Astrocyte (in vitro differentiated cells and primary cell): ENCODE measurements around the gene AKAP17A. TPM values are rescaled to one million over a fixed set of nuclear protein-coding genes. Genes with fewer than 3 reads are reported as not detected.

Experiments used
- DNase-seq: peaks from one replicate; pipeline ENCODE4 v3.0.0-alpha.2; 2010; ENCODE audit warnings: low read depth
- FAIRE-seq: peaks from 2 replicates; lab custom pipeline; 2011; peaks lifted over from hg19 to GRCh38; lab: Jason Lieb, UNC
- H2AFZ ChIP-seq: 2 replicates; pipeline ENCODE4 v1.6.0; 2012; ENCODE audit warnings: low read depth, low read length, inconsistent platforms
- H3K27ac ChIP-seq: 2 replicates; pipeline ENCODE4 v1.5.1; 2011; ENCODE audit warnings: low read depth, low read length, inconsistent platforms
- H3K27me3 ChIP-seq: 2 replicates; pipeline ENCODE4 v1.6.0; 2011; ENCODE audit warnings: low read length, inconsistent platforms; ENCODE audit not compliant: insufficient read depth
- H3K36me3 ChIP-seq: 2 replicates; pipeline ENCODE4 v1.5.1; 2011; ENCODE audit warnings: low read length, inconsistent platforms; ENCODE audit not compliant: insufficient read depth
- H3K4me1 ChIP-seq: 2 replicates; pipeline ENCODE4 v1.5.1; 2011; ENCODE audit warnings: low read length, inconsistent platforms; ENCODE audit not compliant: insufficient read depth
- H3K4me2 ChIP-seq: 2 replicates; pipeline ENCODE4 v1.6.0; 2012; ENCODE audit warnings: low read length, inconsistent platforms
- H3K4me3 ChIP-seq: 2 replicates; pipeline ENCODE4 v1.5.1; 2011; ENCODE audit warnings: low read depth, mild to moderate bottlenecking, low read length, inconsistent platforms; ENCODE audit not compliant: insufficient read depth
- H3K79me2 ChIP-seq: 2 replicates; pipeline ENCODE4 v1.6.0; 2012; ENCODE audit warnings: mild to moderate bottlenecking, low read length, inconsistent platforms; ENCODE audit not compliant: insufficient read depth
- H3K9ac ChIP-seq: 2 replicates; pipeline ENCODE4 v1.6.0; 2012; ENCODE audit warnings: mild to moderate bottlenecking, low read length, inconsistent platforms
- H3K9me3 ChIP-seq: 2 replicates; pipeline ENCODE4 v1.5.1; 2012; ENCODE audit warnings: low read depth, mild to moderate bottlenecking, low read length, inconsistent platforms; ENCODE audit not compliant: insufficient read depth
- H4K20me1 ChIP-seq: 2 replicates; pipeline ENCODE4 v1.6.0; 2012; ENCODE audit warnings: low read length, inconsistent platforms; ENCODE audit not compliant: insufficient read depth
- H3K27ac Mint-ChIP-seq: one replicate; pipeline ENCODE4 v1.8.0; 2021; ENCODE audit warnings: mild to moderate bottlenecking, mixed read lengths; ENCODE audit not compliant: unreplicated experiment
- H3K27me3 Mint-ChIP-seq: one replicate; pipeline ENCODE4 v1.8.0; 2021; ENCODE audit warnings: low read depth, mixed read lengths; ENCODE audit not compliant: unreplicated experiment
- H3K36me3 Mint-ChIP-seq: one replicate; pipeline ENCODE4 v1.8.0; 2021; ENCODE audit warnings: low read depth, mixed read lengths; ENCODE audit not compliant: unreplicated experiment
- H3K4me1 Mint-ChIP-seq: one replicate; pipeline ENCODE4 v1.8.0; 2021; ENCODE audit warnings: low read depth, mixed read lengths; ENCODE audit not compliant: unreplicated experiment
- H3K4me3 Mint-ChIP-seq: one replicate; pipeline ENCODE4 v1.8.0; 2021; ENCODE audit warnings: mild to moderate bottlenecking, moderate library complexity, mixed read lengths; ENCODE audit not compliant: unreplicated experiment
- H3K9me3 Mint-ChIP-seq: one replicate; pipeline ENCODE4 v1.8.0; 2021; ENCODE audit warnings: mild to moderate bottlenecking, mixed read lengths; ENCODE audit not compliant: unreplicated experiment
- CTCF ChIP-seq: IDR thresholded peaks from 2 replicates; pipeline ENCODE4 v1.5.1; 2011; ENCODE audit warnings: low read depth, mild to moderate bottlenecking, inconsistent platforms, low read length, moderate library complexity; ENCODE audit not compliant: insufficient read depth
- EZH2 ChIP-seq: IDR thresholded peaks from 2 replicates; pipeline ENCODE4 v1.6.1; 2012; ENCODE audit warnings: mild to moderate bottlenecking, low read length, inconsistent platforms; ENCODE audit not compliant: insufficient read depth
- total RNA-seq: library from RNA; stranded (reverse); gene quantifications from 2 replicates; pipeline ENCODE4 v1.2.1, GENCODE V29; 2021

Gene AKAP17A
- total RNA-seq, 1 donor from 2014 or later = 15.9 TPM

- Histone ChIP-seq H3K9ac (no peak overlapping the region), H3K4me1 (no peaks in the 10 kb centered on the region), H2AFZ (no peak overlapping the region), H3K36me3 (peaks cover 19% of the 10 kb centered on the region), H3K27me3 (no peaks in the 10 kb centered on the region), H4K20me1 (peaks cover 67% of the 10 kb centered on the region), H3K27ac (no peak overlapping the region), H3K4me2 (no peak overlapping the region), H3K9me3 (no peaks in the 10 kb centered on the region), H3K79me2 (peaks cover 47% of the 10 kb centered on the region), H3K4me3 (no peak overlapping the region)
- Mint-ChIP-seq H3K9me3 (peaks cover 11% of the 10 kb centered on the region), H3K4me1 (no peaks in the 10 kb centered on the region), H3K4me3 (no peak overlapping the region), H3K27me3 (peaks cover 8% of the 10 kb centered on the region), H3K36me3 (peaks cover 4% of the 10 kb centered on the region), H3K27ac (no peak overlapping the region)
- no peak for DNase-seq
- FAIRE-seq = no peak
- no peak for TF ChIP-seq EZH2
- TF ChIP-seq CTCF = no peak
Measured at GRCh38 chrX:1600406-1601050, 9.1 kb downstream of the AKAP17A start.

GRCh38 chrX:1601051-1601767, 9.8 kb downstream of the AKAP17A start:
- H3K36me3 ChIP-seq = peaks cover 15% of the 10 kb centered on the region
- no peak for FAIRE-seq
- no peak for DNase-seq

More at GRCh38 chrX:1601051-1601767, 9.8 kb downstream of the AKAP17A start:
- no peak overlapping the region for H3K4me2 ChIP-seq
- TF ChIP-seq CTCF (no peak), EZH2 (no peak)
- H3K4me3 ChIP-seq = no peak overlapping the region
- Mint-ChIP-seq H3K27me3 (peaks cover 6% of the 10 kb centered on the region), H3K4me3 (no peak overlapping the region), H3K27ac (no peak overlapping the region), H3K36me3 (peaks cover 4% of the 10 kb centered on the region), H3K4me1 (no peaks in the 10 kb centered on the region), H3K9me3 (peaks cover 11% of the 10 kb centered on the region)
- H3K79me2 ChIP-seq = peaks cover 40% of the 10 kb centered on the region
- H2AFZ ChIP-seq = no peak overlapping the region
- H3K9me3 ChIP-seq = no peaks in the 10 kb centered on the region
- H4K20me1 ChIP-seq = peaks cover 60% of the 10 kb centered on the region
- no peak overlapping the region for H3K27ac ChIP-seq
- H3K27me3 ChIP-seq = no peaks in the 10 kb centered on the region
- H3K9ac ChIP-seq = no peak overlapping the region
- H3K4me1 ChIP-seq = no peaks in the 10 kb centered on the region
